ENCODE results near the gene TECTA. TPM values are rescaled to one million over a fixed set of nuclear protein-coding genes. Genes with fewer than 3 reads are reported as not detected.

TECTA gene
- total and polyA plus RNA-seq, 2 of the 8 experiments (the other 6 are each of a cell fraction or from before 2014, with no cell fraction given) = 0.59 to 1.0 TPM

GRCh38 chr11:121180183-121180582, 79.1 kb downstream of the TECTA start:
- H4K20me1 ChIP-seq (replicated peaks in 1 of 2; ENCODE audit: control insufficient read depth in 1 of 2, insufficient read depth in 2 of 2, low read length in 2 of 2) = no peaks in the 10 kb centered on the region
- no peaks in the 10 kb centered on the region for H3K79me2 ChIP-seq (ENCODE audit: control insufficient read depth in 1 of 2, insufficient read depth in 2 of 2, low read length in 2 of 2)
- no peak overlapping the region for H3K56ac ChIP-seq (replicated peaks; ENCODE audit: insufficient read length, low read depth, low read length)
- H3K4me3 ChIP-seq (ENCODE audit: extremely low read depth in 1 of 4, insufficient read depth in 2 of 4, low read depth in 3 of 4, low read length in 4 of 4) = no peak overlapping the region
- H3K4me1 ChIP-seq (replicated peaks in 1 of 4; ENCODE audit: control insufficient read depth in 3 of 4, insufficient read depth in 4 of 4, low read length in 3 of 4) = no peaks in the 10 kb centered on the region
- H3K79me1 ChIP-seq (ENCODE audit: low read depth, low read length) = no peaks in the 10 kb centered on the region
- H3K36me3 ChIP-seq (ENCODE audit: control insufficient read depth in 2 of 4, insufficient read depth in 4 of 4, low read length in 3 of 4) = no peaks in the 10 kb centered on the region
- H3K27me3 ChIP-seq (replicated peaks in 1 of 4; ENCODE audit: control insufficient read depth in 3 of 4, extremely low read depth in 1 of 4, insufficient read depth in 3 of 4, low read length in 3 of 4) = no peaks in the 10 kb centered on the region
- H2AK5ac ChIP-seq (ENCODE audit: low read depth, low read length) = no peak overlapping the region
- H3K4me2 ChIP-seq (ENCODE audit: insufficient read depth in 1 of 2, low read depth in 2 of 2, low read length in 2 of 2) = no peak overlapping the region
- no peak overlapping the region for H4K5ac ChIP-seq (ENCODE audit: insufficient read length, low read depth, low read length)
- H4K8ac ChIP-seq (ENCODE audit: extremely low read depth, insufficient read depth, low read length) = no peak overlapping the region
- no peak overlapping the region for H3K18ac ChIP-seq (ENCODE audit: extremely low read depth, low read length)
- no peak overlapping the region for H3K27ac ChIP-seq (ENCODE audit: low read depth, low read length)
- H4K91ac ChIP-seq (replicated peaks; ENCODE audit: insufficient read length, low read length) = no peak overlapping the region
- no peak overlapping the region for H2BK15ac ChIP-seq (ENCODE audit: low read length)
- FAIRE-seq (no peak), DNase-seq (ENCODE audit: low read depth in 1 of 2, low spot score in 2 of 2) (no peak)
- H2BK20ac ChIP-seq (ENCODE audit: low read length) = no peak overlapping the region
- CTCF ChIA-PET (ENCODE audit: partially characterized antibody) = interaction anchor here (0.6 to 2.9 kb wide), 4 partner anchors 13 to 33 kb away, joined by 3 to 12 read pairs (median 4); no protein-coding TSS in a partner anchor
- H3K23ac ChIP-seq (ENCODE audit: insufficient read length) = no peak overlapping the region
- no peak overlapping the region for H3K4ac ChIP-seq (replicated peaks; ENCODE audit: insufficient read length, low read depth, low read length)
- peaks cover 16 to 17% of the 10 kb centered on the region in 2 experiments; a peak in 1 of 4 replicates for H3K9me3 ChIP-seq (ENCODE audit: insufficient read depth in 2 of 2, low read depth in 1 of 2, low read length in 1 of 2)
- no peak overlapping the region for H2BK5ac ChIP-seq (ENCODE audit: low read depth, low read length)
- no peak overlapping the region for H2BK12ac ChIP-seq (ENCODE audit: low read depth, low read length)
- H2AFZ ChIP-seq (ENCODE audit: low read length) = no peak overlapping the region
- POLR2A ChIA-PET (ENCODE audit: partially characterized antibody) = no interaction called here
- WGBS, 2 experiments (ENCODE audit: extremely low coverage in 1 of 2, insufficient coverage in 1 of 2, insufficient read length in 1 of 2, insufficient replicate concordance in 2 of 2, low coverage in 1 of 2, low lambda C conversion rate in 2 of 2, missing lambda C conversion rate in 1 of 2) = 88% methylated on average over 1 of the region's 1 CpG; no CpG with 5 or more reads in 1 of the 2 experiments
- H2BK120ac ChIP-seq (replicated peaks; ENCODE audit: low read depth, low read length) = no peak overlapping the region
- H3K9ac ChIP-seq (replicated peaks in 1 of 4; ENCODE audit: extremely low read depth in 1 of 4, low read depth in 3 of 4, low read length in 3 of 4) = no peak overlapping the region
- no peak overlapping the region for H3K14ac ChIP-seq (ENCODE audit: insufficient read length)
- H3K23me2 ChIP-seq (ENCODE audit: low read depth, low read length) = no peaks in the 10 kb centered on the region
- TF ChIP-seq ASH2L (IDR thresholded peaks at IDR 0.05; ENCODE audit: low read length) (no peak), CHD2 (IDR thresholded peaks at IDR 0.05; ENCODE audit: low read length) (no peak), BCL11A (IDR thresholded peaks at IDR 0.05; ENCODE audit: low read depth in 2 of 2, low read length in 2 of 2) (no peak), SRF (IDR thresholded peaks at IDR 0.05; ENCODE audit: low read depth, low read length) (no peak), RAD21 (IDR thresholded peaks at IDR 0.05 in 1 of 2, conservative IDR thresholded peaks at IDR 0.05 in 1 of 2; ENCODE audit: low read depth in 2 of 2, low read length in 2 of 2) (no peak), RNF2 (IDR thresholded peaks at IDR 0.05; ENCODE audit: borderline replicate concordance, low read depth, low read length, missing control alignments, poor library complexity, severe bottlenecking) (no peak), KDM5A (IDR thresholded peaks at IDR 0.05; ENCODE audit: low read length) (no peak), RXRA (IDR thresholded peaks at IDR 0.05; ENCODE audit: insufficient read depth, low read depth, low read length) (no peak), KDM1A (IDR thresholded peaks at IDR 0.05; ENCODE audit: borderline replicate concordance, low read length) (no peak), TAF7 (optimal IDR thresholded peaks at IDR 0.05; ENCODE audit: borderline replicate concordance, low read depth, low read length) (no peak), CEBPB (IDR thresholded peaks at IDR 0.05; ENCODE audit: low read depth, low read length) (no peak), FOSL1 (IDR thresholded peaks at IDR 0.05; ENCODE audit: insufficient read depth, low read depth, low read length) (no peak), POLR2A (IDR thresholded peaks at IDR 0.05; ENCODE audit: control extremely low read depth in 1 of 2, low read depth in 2 of 2, low read length in 2 of 2) (no peak), CBX8 (IDR thresholded peaks at IDR 0.05; ENCODE audit: borderline replicate concordance, low read depth, low read length) (no peak), BRCA1 (IDR thresholded peaks at IDR 0.05; ENCODE audit: low read depth, low read length) (no peak)

All from H1 (cell line).